NK-92 (cell line): Measurements from ENCODE around the gene AQP9.
"Not testable (repeated sequence)": the region's sequence is repeated elsewhere in the genome, so short reads cannot be mapped to it uniquely, and the experiment has no call there.

ENCODE experiments used
- DNase-seq: peaks from one replicate; lab custom pipeline; 2025; ENCODE audit not compliant: unreplicated experiment; lab: John Stamatoyannopoulos, UW

The AQP9 gene

DNA sequence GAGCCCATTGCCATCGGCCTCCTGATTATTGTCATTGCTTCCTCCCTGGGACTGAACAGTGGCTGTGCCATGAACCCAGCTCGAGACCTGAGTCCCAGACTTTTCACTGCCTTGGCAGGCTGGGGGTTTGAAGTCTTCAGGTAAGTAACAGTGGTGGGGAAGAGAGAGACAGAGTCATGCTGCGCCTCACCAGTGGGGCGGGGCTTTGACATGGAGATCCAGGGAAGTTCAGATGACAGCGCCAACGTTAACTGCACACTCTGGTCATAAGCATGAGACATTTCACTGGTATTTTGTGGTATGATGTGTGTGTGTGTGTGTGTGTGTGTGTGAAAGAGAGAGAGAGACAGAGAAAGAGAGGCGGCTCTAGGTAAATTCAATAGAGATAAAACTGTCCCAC is 41.0 kb downstream of the AQP9 start:
- DNase-seq = no peak

DNA sequence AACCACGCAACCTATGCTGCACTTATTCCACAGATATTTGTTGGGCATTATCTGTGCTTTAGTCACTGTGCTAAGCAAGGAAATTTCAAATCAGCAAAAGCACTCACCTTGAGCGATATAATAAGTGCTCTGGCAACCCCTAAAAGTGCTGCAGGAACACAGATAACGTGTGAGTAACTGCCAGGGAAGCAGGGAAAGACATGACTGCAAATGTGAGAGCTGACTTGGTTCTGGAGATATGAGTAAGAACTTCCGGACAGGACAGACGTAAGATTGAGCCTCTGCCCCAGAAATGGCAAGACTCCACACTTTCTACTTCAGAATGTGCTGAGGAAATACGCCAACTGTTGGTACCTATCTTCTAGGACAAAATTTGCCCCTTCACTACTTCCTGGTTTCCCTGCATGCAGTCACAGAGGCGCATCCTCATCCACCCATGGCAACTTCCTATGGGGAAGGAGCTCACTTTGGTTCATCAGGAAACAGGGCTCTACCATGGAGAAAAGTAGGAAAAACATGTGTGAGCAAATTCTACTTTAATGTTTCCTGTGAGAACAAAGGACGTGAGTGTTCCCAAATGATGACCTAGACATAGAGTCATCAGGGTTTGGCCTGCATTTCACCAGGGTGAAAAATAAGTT is 41.7 kb downstream of the AQP9 start:
- no peak for DNase-seq

DNA sequence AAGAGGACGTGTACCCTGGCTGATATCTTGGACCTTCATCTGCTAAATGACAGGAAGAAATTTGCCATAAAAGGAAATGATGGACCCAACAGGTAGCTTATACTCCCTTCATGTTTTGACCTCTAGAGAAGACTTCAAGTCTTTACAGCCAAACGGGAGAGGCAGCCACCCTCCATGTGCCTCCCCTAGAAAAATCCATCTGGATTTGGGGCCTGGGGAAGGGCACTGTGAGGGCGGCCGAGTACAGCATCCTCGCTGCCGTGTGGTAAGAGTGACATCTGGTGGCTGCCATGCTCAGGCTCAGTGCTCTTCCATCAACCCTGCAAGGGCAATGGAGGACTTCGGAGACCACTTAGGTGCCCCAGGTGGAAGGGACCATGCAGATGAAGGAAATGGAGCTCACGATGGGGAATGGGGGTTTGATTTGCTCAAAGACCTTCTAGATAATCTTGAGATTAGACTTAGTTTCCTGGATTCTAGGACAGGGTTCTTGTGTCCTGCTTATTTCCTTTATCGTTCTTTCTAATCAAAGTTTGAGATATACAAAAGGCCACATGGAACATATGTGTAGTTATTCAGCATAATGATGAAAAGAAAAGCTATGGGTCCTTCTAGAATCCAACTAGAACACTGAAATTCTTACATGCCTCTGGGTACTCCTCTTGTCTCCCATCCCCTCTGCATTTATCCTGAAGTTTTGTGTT is 44.4 kb downstream of the AQP9 start:
- DNase-seq = no peak

DNA sequence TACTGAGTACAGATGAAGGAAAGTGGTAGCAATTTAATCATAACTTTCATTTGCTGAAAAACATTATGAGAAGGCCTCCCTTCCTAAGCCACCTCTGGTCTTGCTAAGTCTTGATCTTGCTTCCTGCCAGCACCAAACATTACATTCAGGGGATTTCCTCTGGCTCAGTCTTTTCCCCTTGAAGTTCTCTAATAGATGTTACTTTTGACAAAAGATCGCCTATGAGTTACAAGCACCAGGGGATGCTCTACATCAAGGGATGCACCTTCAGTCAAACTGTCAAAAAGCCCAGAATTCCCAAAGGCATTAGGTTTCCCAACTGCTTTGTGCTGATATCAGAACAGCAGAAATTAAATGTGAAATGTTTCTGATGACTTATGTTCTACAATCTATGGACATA is 47.3 kb downstream of the AQP9 start:
- no peak for DNase-seq

DNA sequence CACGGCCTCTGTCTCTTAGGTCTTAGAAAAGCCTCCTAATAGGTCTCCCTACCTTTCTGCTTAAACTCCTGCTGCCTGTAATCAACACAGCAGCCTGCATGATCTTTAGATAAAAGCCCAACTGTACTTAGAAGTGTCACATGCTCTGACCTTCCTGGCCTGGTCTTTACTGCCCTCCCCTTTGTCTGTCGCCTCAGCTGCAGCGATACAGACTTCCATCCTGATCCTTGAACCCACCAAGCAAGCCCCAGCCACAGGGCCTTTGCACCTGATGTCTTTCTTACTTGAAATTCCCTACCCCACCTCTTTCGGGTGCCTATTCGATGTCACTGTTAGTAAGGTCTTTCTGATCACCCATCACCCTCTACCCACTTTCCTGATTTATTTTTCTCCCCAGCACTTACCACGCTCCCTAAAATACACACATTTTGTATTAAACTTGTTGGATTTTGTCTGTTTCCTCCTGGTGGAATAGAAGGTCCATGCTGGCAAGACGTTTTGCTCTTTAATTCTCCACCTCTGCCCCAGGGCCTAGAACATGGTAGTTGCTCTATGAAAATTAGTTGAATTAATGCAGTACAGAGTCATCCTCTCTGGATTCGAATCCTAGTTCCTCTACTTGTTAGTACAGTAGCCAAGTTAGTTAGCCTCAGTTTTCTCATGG is 51.1 kb downstream of the AQP9 start:
- DNase-seq = no peak

DNA sequence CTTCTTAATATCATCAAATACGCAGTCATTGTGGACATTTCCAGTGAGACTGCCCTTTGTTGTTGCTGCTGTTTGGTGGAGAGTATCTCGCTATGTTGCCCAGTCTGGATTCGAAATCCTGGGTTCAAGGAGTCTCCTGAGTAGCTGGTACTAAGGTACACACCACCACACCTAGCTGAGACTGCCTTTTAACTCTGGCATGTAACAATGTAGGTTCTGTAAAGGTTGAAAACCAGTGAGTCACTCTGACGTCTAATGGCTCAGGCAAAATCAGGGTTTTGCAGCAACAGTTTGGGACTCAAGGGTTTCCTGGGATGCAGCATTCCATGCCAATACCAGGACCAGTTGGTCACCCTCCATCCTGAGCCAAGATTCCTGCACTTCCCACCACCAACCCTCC is 52.2 kb downstream of the AQP9 start:
- DNase-seq = no peak

DNA sequence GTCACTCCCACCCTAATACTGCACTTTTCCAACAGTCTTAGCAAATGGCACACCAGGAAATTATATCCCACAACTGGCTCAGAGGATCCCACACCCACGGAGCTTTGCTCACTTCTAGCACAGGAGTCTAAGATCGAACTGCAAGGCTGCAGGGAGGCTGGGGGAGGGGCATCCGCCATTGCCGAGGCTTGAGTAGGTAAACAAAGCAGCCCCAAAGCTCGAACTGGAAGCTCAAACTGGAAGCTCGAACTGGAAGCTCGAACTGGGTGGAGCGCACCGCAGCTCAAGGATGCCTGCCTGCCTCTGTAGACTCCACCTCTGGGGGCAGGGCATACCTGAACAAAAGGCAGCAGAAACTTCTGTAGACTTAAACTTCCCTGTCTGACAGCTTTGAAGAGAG is 55.5 kb downstream of the AQP9 start:
- not testable (repeated sequence) for DNase-seq

DNA sequence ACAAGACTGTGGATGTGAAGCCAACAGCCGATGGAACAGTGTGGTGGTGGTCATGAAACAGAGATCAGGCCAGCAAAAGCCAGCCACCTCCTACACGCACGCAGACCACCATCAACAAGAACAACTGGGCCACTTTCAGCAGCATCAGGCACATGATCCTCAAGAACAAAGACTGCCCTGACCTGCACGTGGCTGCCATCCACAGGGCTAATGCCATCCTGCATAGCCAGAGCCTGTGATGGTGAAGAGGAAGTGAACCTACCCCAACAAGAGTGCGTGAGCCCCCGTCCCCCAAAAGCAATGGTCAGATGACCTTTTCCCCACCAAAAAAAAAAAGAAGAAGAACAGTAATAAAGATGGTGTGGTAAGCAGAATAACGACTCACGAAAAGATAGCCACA is 62.6 kb downstream of the AQP9 start:
- no peak for DNase-seq

DNA sequence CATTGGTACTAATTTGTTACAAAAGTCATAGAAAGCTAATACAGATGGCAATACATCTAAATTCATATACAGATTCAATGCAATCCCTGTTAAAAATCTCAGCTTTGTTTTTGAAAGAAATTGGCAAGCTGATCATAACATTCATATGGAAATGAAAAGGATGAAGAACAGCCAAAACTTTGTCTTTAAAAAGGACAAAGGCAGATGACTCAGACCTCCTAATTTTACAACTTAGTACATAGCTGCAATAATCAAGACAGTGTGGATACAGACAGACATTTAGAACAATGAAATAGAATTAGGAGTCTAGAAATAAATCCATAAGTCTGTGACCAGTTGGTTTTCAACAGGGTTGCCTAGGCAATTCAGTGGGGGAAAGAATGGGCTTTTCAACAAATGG is 63.3 kb downstream of the AQP9 start:
- DNase-seq = no peak

DNA sequence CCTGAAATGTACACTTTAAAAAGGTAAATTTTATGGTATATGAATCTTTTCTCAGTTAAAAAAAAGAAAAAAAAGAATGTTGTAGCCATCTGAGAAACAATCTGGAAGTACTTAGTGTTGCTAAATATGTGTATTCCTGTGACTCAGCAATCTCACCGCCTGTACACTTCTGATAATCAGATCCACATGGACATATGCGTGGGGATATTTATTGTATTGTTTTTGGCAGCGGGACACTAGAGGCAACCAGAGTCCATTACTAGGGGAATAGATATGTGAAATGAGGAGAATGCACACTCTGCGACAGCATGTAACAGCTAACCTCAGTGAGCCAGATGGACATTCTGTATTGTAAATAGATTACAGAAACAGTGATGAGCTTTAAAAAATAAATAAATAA is 65.4 kb downstream of the AQP9 start:
- DNase-seq = no peak

DNA sequence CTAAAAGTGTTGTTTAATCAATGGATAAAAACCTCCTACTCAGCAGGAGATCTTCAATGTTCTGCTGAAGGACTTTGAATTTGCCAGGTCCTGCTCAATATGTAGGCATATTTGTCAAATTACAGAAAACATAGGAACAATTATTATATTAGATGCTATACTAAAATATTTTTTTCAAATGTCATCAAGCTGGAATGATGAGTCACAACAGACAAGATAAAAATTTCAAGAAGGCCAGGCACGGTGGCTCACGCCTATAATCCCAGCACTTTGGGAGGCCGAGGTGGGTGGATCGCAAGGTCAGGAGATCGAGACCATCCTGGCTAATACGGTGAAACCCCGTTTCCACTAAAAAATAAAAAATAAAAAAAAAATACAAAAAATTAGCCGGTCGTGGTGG is 68.0 kb downstream of the AQP9 start:
- no peak for DNase-seq

DNA sequence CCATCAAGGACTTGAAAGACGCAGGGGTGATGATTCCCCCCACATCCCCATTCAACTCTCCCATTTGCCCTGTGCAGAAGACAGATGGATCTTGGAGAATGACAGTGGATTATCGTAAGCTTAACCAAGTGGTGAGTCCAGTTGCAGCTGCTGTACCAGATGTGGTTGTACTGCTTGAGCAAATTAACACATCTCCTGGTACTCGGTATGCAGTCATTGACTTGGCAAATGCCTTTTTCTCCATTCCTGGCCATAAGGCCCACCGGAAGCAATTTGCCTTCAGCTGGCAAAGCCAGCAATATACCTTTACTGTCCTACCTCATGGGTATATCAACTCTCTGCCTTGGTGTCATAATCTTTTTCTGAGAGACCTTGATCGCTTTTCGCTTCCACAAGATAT is 70.0 kb downstream of the AQP9 start:
- DNase-seq = not testable (repeated sequence)

DNA sequence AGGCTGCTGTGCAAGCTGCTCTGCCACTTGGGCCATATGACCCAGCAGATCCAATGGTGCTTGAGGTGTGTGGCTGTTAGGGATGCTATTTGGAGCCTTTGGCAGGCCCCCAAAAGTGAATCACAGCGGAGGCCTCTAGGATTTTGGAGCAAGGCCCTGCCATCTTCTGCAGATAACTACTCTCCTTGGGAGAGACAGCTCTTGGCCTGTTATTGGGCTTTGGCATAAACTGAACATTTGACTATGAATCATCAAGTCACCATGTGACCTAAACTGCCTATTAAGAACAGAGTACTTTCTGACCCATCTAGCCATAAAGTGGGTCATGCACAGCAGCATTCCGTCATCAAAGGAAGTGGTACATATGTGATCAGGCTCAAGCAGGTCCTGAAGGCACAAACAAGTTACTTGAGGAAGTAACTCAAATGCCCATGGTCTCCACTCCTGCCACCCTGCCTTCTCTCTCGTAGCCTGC is 70.9 kb downstream of the AQP9 start:
- DNase-seq = not testable (repeated sequence)

DNA sequence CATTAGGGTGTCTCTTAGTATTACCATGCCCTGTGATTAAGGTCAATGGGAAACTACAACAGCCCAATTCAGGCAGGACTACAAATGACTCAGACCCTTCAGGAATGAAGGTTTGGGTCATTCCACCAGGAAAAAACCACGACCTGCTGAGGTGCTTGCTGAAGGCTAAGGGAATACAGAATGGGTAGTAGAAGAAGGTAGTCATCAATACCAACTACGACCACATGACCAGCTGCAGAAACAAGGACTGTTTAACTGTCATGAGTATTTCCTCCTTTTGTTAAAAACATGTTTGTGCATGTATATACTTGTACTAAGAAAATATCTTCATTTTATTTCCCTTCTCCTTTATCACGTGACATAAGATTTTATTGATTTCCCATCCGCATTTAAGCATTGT is 71.8 kb downstream of the AQP9 start:
- not testable (repeated sequence) for DNase-seq

DNA sequence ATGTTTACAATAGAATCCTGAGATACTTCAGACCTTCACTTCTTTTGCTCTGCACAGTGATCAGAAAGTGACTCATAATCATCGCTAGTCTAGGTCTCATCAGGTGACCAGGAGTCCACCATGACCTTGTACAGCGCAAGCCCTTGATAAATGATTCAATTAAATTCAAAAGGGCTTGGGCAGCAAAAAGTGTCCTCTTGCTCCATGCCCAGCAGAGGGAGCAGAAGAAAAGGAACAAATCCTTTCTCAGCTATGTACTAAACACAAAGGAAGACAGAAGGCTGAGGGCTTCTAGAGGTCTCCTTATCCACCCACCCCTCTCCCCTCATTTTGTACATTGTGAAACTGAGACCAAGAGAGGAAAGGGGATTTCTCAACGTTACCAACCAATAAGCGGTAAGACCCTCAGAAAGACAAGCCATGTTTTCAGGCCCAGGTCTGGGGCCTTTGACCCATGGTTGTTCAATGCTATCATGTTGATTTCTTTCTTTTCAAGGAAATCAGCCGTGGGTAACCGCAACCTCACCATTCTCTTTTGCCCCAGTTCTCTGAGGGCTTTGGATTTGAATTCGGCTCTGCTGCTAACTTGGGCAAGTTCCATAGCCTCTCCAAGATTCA is 74.8 kb downstream of the AQP9 start:
- no peak for DNase-seq

DNA sequence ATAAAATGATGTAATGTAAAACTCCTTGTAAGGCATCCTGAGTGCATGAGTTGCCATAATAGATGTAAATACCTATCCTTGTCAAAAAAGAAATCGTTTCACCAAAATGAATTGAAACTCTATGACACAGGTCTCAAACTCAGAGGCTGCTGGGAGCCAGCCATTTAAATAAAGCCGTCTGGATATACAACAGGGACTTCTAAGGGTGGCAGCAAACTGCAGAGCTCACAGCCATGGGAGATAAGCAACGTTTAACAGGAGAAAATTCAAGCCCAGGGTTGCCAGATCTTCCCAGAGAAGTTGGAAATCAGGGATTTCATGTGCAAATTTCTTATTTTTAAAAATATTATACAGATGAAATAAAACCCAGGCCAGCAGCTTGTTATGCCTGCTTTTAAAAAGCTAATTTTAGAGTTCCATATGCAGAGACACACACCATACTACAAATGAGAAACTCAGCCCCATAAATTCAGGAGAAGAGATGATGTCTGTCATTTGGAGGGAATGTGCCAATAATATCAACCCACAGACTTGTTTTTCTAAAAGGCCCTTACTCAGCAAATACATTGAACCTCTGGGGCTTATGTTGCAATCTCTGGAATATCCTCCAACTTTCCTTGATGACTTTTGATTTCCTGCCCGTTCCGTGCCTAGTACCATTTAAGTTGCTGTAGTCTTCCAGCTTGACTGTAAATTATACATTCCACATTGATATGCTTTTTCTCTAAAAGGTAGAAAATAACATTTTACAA is 75.6 kb downstream of the AQP9 start:
- DNase-seq = no peak

DNA sequence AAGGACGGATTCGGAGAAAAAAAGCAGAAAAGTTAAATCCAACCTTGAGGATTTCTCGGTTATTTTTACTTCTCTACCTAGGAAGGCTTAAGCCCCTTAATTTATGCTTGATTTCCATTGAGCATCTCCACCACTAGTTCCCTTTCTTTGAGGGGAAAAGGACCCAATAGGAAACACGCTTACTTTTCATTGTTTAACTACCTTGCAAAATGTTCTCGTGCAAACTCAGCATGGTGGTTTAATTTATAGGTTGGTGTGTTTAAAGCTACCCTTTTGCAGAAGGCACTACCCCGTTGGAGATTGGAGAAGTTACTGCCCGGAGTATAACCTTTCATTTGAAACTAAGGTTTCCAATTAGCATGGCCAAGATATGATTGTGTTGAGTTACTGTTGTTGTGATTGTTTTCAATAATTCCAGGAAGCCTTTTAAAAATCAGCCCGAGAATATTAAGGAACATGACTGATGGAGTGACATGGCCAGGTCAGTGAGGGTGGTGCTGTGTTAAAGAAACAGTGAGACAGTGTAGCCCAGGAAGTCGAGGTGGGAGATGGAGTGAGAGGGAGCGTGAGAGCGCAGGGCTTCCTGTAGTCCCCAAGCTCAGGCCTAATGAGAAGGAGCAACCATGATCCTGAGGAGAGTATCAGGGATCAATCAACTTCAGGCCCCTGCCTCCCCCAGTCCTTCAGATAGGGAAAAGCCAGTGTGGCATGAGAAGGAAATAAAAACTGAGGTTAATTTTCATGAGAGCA is 76.6 kb downstream of the AQP9 start:
- no peak for DNase-seq

DNA sequence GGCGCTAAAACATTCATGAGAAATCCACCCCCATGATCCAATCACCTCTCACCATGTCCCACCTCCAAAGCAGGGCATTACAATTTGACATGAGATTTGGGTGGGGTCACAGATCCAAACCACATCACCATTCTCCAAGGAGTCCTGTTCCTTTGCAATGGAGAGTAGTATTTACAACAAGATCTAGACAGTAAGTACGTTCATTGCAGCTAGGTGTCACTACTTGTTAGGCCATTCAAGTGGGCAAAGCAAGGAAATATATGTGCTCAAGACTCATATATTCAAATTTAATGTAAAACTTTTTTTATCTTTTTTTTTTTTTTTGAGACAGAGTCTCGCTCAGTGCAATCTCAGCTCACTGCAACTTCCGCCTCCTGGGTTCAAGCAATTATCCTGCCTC is 79.3 kb downstream of the AQP9 start:
- DNase-seq = no peak

DNA sequence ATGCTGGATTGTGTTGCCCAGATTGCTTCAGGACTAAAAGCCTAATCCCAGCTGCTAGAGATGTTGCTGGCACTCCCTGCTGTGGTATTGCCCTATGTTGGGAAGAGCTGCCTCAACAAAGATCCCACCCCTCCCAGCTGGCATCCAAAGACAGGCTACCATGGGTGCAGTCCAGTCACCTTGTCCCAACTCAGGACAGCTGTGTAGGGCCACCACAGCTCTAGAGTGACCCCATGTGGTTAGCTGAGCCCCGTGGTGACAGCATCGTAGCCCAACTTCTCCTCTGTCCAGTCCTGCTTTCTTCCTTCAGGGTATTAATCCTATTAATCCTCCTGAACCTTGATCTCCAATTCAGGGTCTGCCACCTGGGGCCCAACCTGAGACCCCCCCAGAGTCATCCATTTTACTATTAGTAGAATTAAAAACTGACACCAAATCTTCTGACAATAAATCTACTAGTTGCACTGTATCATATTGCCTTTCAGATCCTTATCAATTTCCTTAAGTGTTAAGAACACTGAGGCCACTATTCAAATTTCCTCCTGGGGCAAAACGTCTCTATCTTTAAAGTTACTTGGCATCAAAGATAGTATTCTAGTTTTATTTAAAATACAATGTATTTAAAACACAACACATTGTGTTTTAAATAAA is 83.5 kb downstream of the AQP9 start:
- DNase-seq = no peak

DNA sequence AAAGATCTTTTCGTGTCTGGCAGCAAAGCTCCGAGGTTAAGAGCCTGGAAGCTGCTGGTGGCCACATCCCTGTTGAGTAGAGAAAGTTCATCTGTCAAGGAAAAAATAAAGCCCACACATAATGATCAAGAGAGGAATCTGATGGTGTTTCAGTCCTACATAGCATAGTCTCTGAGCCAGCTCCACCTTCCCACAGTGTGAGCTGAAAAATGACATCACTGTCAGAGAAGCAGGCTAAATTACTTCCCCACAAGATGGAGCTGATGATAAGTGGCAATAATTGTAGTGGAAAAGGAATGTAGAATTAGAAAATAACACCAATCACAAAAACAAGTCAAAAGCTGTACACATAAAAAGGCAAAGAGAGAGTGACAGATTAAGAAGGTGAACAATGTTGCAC is 84.5 kb downstream of the AQP9 start:
- DNase-seq = no peak
